Sigmoid colon (tissue), 4 donors: ENCODE data around the gene LARP1.

Experiments used
- CTCF ChIP-seq, 4 experiments: fragments of 450-650 bp in 3 of 4; fragments of 200-600 bp in 1 of 4; IDR thresholded peaks; one replicate each; pipeline ENCODE4 v1.5.1; 2016 to 2019; ENCODE audit warnings: antibody characterized with exemption in 4 of 4, mild to moderate bottlenecking in 3 of 4, moderate library complexity in 2 of 4
- POLR2AphosphoS5 ChIP-seq, 4 donors: sonication (generic); formaldehyde crosslinking; IDR thresholded peaks; one replicate each; pipeline ENCODE4 v1.6.1; 2017; ENCODE audit warnings: antibody characterized with exemption in 4 of 4

- TF ChIP-seq CTCF (IDR thresholded peaks at IDR 0.05) (no peak), POLR2AphosphoS5 (IDR thresholded peaks at IDR 0.05) (no peak)
Measured at GRCh38 chr5:154734370-154735248, 20.6 kb upstream of the LARP1 start.
